HG03439 (cell line): ENCODE results near the gene COMMD1.
"Not testable (repeated sequence)": the region's sequence is repeated elsewhere in the genome, so short reads cannot be mapped to it uniquely, and the experiment has no call there.

Experiments used
- ATAC-seq: cut with Tn5 transposase; IDR thresholded peaks from one replicate; pipeline ENCODE4 v1.9.1; 2021; ENCODE audit warnings: mild to moderate bottlenecking, moderate library complexity; ENCODE audit not compliant: unreplicated experiment

COMMD1 gene

DNA sequence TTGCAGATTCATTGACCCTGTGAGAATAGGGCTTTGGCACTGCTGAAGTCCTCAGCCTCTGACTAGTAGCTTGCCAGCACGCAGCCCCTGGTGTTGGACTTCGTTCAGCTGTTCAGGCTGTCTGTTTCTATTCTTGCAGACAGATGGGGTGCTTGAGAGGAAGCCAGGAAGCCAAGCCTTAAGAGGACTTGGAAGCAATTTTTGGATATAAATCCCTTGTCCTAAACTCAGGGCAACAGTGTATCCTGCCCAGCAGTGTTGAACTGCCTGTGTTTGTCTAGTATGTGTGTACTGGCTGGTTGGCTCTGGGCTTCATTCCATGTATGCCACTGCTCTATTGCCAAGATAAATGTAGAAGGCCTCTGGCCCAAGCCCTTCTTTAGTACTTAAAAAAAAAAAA lies 108.6 kb downstream of the COMMD1 start:
- no peak for ATAC-seq

DNA sequence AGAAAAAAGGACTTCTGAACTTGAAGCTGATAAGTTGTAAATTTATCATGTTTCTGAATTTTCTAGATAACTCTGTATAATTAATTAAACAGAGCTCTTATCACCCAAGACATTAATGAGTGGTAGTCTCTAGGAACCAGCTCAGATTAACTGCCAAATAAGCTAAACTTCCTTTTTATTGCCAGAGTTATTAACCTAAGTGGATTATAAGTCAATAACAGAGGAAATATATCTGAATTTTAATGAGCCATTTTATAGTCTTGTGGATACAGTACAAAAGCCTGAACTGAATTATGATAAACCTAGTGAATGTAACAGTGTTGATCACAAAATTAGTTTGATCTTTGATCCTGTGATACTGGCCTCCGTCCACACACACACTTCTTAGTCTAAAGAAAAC lies 111.5 kb downstream of the COMMD1 start:
- ATAC-seq, result no peak

DNA sequence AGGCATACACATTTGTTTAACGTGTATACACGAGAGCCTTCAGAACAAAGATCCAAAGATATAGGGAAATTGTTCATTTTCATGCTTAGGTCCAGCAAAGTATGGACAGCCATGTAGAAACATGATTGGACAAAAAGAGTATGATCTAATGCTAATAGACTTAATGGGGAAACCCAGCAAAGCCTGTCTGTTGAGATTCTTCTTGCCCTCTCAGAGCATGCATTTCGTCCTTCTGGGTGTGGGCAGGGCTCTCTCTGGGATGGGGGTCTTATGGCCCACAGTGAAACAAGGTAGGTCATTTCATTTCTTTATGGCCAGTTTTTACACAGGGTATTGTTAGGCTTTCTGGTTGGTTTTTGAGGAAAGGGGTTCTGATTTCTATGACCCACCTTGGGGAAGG lies 124.4 kb downstream of the COMMD1 start:
- no peak for ATAC-seq

DNA sequence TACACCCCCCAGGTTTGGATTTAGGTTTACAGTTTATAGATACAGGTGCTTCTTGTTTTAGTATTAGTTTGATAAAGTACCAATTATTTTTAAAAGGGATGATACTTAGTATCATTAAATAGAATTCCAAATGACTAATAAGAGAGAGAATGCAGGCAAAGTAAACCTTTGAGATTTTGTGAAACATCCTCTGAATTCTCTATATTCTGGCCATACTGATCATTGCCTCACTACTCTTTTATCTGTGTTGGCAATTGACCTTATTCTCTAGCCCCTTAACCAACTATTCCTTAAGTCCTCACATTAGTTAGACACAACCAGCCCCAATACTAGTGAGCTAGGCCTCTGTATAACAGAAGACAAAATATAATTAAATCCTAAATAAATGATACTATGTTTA lies 125.4 kb downstream of the COMMD1 start:
- ATAC-seq, result no peak

DNA sequence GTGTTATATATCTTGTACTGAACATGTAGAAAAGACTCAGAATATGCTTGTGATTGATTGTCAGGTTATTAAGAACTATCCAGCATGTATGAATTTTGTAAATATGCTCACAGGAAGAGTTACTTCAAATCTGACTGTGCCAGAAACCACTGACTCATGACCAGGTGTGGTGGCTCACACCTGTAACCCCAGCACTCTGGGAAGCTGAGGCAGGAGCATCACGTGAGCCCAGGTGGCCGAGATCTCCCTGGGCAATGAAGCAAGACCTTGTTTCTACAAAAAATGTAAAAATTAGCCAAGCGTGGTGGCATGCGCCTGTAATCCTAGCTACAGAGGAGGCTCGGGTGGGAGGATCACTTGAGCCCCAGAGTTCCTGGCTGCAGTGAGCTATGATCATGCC lies 126.6 kb downstream of the COMMD1 start:
- ATAC-seq, result no peak

DNA sequence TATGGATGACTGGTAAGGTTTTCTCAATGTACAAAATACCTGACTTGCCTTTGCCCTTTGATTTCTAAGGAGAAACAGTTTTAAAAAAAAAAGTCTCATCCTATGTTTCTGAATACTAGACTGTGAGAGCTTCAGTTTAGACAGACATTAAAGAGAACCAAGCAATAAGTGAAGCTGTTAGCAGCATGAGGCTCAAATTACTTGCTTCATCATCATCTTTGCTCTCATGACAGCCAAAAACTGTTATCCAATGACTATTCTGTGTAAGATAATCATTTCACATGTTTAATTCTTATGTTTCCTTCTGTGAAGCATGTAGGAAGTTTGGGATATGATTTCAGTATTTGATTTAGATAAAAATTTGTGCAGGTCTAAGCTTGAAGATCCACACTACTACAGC lies 129.2 kb downstream of the COMMD1 start:
- no peak for ATAC-seq

DNA sequence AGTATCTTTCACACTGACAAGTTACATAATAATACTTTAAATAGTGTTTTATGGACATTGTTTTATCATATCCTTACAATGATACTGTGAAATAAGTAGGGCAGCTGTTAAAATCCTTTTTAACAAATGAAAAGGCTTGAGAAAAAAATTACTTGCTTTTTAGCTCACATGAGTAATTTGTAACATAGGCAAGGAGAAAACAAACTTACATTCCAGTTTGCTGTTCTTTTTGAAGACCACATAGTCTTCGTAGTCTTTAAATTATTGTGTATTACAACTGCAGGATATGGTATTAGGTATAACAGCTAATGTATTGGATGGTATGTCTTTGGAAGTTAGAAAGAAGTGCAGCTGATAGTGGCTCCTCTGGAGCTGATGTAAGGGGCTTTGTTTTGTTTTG lies 130.8 kb downstream of the COMMD1 start:
- ATAC-seq, result no peak

DNA sequence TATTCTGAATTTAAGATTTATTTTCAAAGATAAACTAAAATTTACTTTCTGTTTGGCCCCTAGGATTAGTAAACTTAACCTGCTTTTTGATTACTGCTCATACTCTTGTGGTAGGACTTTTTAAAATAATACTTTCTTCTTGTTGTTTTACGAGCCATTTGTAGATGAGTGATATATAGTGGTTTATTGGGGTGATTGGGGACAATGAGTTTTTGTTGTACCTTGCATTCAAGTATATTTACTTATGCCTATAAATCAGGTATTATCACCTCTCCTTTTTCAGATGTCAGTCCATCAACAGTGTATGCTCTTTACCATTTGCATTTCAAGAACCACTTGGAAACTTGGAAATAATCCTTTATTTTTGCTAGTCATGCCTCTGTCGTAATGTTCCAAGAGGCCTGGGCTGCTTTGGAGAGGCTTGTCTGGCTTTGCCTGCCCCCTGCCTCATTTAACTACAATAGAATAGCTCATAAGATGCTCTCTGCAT lies 131.3 kb downstream of the COMMD1 start:
- ATAC-seq, result no peak

DNA sequence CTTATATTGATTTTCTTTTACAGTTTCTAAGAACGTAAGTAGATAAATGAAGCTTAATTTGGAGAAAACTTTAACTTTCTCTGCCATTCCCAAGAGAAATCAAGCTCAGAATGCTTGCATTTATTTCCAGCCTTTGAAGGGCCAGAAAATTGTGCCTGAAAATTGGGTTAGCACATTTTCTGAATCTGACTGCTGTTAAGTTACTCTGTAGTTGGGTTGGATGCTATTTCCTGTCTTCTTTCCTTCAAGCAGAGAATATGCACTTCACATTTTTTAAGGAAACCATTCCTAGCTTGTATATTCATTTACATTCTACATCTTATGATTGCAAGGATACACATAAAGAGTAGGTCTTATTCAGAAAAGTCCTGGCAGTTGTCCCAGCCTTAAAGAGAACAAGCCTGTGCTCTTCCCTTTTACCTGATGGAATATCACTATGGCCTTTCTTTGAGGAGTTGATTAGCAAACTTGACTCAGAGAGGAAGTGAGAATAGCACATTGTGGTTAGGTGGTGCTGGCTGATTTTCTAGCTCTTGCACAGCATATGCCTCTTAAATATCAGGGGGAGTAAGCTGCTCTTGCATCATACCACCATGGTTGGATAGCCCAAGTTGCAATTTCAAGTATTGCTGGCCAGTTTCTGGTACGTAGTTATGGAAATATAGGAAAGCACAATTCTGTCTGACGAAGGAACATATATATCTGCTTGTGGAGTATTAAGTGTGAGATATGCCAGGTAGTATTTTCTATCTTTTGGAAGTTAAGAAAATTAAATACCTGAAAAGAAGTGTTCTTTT lies 133.7 kb downstream of the COMMD1 start:
- ATAC-seq, result peak; percentile 99

DNA sequence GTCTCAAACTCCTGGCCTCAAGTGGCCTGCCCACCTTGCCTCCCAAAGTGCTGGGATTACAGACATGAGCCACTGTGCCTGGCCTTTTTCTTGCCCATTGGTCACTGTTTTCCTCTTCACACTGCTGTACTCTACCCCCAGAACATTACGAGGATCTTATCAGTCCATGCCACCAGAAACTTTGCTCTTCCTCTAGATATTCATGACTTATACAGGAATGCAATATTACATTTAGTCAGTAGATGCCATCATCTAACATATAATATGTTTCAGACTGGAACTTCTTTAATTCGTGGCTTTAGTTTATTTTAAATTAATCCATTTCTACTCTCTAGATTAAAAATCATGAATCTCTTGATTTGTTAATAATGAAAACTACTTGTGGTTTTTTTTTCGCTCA lies 135.5 kb downstream of the COMMD1 start:
- ATAC-seq, result no peak

DNA sequence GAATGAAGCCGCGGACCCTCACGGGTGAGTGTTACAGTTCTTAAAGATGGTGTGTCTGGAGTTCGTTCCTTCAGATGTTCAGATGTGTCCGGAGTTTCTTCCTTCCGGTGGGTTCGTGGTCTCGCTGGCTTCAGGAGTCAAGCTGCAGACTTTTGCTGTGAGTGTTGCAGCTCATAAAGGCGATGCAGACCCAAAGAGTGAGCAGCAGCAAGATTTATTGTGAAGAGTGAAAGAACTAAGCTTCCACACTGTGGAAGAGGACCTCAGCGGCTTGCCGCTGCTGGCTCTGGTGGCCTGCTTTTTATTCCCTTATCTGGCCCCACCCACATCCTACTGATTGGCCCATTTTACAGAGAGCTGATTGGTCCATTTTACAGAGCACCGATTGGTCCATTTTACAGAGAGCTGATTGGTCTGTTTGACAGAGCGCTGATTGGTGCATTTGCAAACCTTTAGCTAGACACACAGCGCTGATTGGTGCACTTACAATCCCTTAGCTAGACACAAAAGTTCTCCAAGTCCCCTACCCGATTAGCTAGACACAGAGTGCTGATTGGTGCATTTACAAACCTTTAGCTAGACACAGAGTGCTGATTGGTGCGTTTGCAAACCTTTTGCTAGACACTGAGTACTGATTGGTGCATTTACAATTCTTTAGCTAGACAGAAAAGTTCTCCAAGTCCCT lies 136.4 kb downstream of the COMMD1 start:
- not testable (repeated sequence) for ATAC-seq

DNA sequence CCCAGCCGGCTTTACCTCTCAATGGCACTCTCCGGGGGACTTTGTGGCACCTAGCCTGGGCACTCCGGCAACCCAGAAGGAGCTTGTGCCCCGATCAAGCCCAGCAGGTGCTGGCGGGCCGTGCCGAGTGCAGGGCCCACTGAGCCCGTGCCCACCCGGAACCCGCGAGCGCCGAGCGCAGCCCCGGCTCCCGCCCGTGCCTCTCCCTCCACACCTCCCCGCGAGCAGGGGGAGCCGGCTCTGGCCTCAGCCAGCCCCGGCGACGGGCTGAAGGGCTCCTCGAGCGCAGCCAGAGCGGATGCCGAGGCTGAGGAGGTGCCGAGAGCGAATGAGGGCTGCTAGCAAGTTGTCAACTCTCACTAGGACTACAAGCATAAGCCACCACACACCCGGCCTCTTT lies 136.9 kb downstream of the COMMD1 start:
- no peak for ATAC-seq

DNA sequence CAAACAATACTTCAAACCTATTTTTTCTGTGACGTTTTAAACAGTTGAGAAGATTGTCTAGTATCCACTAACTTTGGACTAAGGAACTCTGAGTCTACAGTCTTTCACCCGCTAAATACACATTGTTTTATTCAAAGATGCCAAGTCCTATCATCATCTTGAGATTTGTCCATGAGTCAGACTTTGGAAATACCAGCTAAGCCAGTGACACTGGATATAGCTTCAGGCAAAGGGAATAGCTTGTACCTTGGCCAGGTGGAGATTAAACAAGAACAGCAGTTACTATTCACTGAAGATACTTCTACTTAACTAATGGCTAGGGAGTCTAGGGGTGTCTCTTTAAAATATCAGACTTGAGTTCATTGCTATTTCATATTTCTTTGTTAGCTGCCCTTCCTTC lies 137.5 kb downstream of the COMMD1 start:
- no peak for ATAC-seq

DNA sequence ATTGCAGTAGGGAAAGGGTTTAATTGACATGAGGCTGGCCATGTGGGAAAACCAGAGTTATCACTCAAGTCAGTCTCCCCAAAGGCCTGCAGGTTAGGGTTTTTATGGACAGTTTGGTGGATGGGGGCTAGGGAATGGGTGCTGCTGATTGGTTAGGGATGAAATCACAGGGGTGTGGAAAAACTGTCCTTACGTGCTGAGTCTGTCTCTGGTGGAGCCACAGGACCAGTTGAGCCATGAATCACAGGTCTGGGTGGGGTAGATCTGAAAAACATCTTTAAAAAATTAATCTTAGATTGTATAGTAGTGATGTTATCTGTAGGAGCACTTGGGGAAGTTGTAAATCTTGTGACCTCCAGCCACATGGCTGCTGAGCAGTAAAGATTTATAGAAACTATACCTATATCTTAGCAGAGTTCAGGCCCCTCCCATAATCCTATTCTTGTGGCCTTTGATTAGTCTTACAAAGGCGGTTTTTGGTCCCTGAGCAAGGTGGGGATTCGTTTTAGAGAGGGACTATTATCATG lies 139.6 kb downstream of the COMMD1 start:
- no peak for ATAC-seq

DNA sequence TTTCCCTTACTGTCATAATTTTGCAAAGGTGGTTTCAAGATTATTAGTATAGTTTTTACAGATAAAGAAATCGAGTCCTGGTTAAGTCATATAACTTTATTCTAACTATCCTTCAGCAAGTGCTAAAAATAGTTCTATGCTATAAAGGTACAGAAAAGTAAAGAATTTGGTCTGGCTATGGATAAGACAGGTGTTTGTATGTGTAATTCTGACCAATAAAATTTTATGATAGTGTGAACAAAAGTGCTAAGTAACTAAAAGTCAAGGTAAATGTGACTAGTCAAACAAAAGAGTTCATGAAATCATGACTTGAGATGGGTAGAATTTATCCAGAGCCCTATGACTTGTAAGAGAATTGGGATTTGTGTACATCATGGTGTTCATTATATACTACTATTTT lies 140.7 kb downstream of the COMMD1 start:
- no peak for ATAC-seq

DNA sequence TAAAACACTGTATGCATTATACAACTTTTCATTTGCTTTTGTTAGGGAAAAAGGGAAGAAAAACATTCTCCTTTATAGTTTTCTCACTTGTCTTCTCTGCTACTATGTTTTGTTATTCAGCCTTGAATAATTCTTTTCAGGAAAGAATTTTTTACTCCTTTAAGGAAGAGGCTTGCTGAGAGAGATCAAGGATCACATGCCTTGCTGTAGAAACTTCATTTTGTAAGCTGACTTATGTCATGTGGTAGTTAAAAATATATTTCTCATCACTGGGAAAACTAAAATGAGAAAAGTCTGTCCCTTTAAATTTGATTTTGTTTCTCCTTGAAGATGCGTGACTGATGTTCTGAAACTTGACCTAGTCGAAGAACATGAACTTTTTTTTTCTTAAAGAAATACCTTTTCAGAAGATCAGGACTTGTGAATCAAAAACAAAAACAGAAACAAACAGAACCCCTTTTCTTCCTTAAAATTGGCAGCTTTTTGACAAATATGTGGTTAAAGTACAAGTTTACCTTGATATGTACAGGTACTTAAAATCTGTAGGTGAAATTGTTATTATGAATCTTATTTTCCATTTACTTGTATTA lies 145.1 kb downstream of the COMMD1 start:
- ATAC-seq, result no peak

DNA sequence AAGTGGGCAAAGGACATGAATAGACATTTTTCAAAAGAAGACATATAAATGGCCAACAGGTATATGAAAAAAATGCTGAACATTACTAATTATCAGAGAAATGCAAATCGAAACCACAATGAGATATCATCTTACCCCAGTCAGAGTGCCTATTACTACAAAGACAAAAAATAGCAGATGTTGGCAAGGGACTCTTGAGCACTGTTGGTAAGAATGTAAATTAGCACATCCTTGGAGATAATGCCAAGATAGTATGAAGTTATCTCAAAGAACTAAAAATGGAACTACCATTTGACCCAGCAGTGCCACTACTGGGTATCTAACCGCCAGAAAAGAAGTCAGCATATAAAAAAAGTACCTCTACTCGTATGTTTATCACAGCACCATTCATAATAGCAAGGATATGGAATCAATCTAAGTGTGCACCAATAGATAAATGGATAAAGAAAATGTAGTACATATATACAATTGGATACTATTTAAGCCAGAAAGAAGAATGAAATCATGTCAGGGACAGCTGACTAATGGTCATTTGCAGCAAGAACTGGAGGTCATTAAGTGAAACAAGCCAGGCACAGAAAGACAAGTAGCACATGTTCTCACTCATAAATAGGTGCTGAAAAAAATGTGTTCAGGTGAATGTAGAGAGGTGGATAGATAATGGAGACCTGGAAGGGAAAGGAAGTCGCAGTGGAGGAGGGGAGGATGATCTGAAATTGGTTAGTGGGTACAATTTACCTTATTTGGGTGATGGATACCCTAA lies 148.7 kb downstream of the COMMD1 start:
- ATAC-seq, result no peak

DNA sequence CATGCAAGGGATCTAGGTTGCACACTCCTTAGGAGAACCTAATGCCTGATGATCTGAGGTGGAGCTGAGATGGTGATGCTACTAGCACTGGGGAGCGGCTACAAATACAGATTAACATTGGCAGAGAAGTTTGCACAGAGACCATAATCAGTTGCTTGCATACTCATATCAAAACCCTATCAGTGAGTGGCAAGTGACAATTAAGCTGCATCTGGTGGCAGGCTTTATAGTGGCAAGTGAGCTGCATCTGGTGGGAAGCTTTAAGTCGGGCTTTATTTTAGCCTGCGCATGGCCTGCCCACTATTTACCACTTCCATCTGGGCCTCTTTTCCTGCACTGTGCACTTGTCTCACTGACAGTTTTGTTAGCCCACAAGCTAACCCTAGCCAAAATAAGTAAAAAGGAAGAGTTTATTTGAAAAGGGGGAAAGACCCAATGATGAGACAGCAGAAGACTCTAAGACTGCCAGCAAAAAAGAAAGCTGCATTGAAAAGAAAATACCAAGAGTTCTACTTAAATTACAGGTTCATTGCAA lies 149.5 kb downstream of the COMMD1 start:
- no peak for ATAC-seq

DNA sequence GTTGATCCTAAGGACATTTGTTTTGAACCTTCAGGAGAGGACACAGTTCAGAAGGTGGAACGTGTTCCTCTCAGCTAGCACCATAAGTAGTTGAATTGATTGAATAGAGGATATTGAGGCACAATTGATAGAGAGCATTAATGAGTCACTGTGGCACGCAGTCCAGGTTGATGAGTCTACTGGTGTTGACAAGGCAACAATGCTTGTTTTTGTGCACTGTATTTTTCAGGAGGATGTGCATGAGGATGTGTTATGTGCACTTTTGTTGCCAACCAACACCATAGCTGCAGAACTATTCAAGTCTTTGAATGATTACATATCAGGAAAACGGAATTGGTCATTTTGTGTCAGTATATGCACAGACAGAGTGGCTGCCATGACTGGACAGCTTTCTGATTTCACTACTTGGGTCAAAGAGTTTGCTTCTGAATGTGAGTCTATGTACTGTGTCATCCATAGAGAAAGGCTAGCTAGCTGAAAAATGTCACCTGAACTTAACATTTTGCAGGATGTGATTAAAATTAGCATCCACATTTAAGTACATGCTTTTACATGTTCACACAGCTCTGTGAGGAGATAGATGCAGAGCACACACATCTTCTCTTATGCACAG lies 150.4 kb downstream of the COMMD1 start:
- ATAC-seq, result no peak

DNA sequence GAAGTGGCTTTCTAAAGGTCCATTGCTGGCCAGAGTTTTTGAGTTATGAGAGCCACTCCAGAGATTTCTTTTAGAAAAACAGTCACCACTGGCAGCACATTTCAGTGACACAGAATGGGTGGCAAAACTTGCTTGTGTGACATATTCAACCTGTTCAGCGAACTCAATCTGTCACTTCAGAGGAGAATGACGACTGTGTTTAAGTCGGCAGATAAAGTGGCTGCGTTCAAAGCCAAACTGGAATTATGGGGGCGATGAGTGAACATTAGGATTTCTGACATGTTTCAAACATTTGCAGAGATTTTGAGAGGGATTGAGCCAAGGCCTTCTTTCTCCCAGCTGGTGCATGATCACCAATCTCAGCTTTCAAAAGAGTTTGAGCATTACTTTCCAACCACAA lies 150.9 kb downstream of the COMMD1 start:
- ATAC-seq, result no peak
